HG02970 (cell line): Measurements from ENCODE around the gene CFAP119.

Source experiments
- ATAC-seq: cut with Tn5 transposase; IDR thresholded peaks from one replicate; pipeline ENCODE4 v1.9.1; 2021; ENCODE audit warnings: mild to moderate bottlenecking, moderate library complexity, moderate number of reproducible peaks; ENCODE audit not compliant: unreplicated experiment, low FRiP score

The CFAP119 gene

DNA sequence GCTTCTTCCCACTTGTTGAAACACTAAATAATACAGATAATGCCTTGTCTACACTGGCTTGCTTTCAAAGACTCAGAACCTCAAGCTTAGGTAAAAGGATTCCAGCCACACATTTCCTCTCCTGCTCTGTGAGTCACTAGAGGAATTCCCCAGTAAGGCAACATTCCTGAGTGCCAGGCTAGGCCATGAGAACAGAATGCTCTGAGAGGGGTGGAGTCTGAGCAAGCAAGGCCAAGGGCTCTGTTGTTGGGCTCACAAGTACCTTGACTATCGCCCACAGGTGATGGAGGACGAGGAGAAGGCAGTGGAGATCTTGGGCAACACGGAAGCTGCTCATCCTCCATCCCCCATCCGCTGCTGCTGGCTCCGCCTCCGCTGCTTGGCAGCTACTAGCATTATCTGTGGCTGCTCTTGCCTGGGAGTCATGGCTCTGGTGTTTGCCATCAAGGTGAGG lies 20.4 kb downstream of the CFAP119 start:
- ATAC-seq = no peak

- no peak for ATAC-seq
Observed at GRCh38 chr16:30740364-30741251, 21.3 kb downstream of the CFAP119 start.

DNA sequence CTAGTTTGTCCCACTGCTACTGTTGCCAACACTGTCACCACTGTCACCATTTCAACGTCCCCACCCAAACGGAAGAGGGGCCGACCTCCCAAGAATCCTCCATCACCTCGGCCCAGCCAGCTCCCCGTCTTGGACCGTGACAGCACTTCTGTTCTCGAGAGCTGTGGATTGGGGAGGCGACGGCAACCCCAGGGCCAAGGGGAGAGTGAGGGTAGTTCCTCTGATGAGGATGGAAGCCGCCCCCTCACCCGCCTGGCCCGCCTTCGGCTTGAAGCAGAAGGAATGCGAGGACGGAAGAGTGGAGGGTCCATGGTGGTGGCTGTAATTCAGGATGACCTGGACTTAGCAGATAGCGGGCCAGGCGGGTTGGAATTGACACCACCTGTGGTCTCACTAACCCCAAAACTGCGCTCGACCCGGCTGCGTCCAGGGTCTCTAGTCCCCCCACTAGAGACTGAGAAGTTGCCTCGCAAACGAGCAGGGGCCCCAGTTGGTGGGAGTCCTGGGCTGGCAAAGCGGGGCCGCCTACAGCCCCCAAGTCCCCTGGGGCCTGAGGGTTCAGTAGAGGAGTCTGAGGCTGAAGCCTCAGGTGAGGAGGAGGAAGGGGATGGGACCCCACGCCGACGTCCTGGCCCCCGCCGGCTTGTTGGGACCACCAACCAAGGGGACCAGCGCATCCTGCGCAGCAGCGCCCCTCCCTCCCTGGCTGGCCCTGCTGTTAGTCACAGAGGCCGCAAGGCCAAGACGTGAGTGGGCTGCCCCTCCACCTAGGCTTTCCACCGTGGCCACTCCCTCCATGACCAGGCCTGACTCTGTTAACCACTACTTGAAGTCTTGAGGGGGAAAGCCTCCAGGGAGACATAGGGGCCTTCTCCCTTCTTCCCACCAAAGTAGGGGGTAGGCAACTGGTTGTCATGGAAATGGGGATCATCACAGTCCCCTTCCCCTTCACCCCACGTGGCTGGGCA lies 22.6 kb downstream of the CFAP119 start:
- no peak for ATAC-seq

- no peak for ATAC-seq
Observed at GRCh38 chr16:30737794-30738648, 23.8 kb downstream of the CFAP119 start.

DNA sequence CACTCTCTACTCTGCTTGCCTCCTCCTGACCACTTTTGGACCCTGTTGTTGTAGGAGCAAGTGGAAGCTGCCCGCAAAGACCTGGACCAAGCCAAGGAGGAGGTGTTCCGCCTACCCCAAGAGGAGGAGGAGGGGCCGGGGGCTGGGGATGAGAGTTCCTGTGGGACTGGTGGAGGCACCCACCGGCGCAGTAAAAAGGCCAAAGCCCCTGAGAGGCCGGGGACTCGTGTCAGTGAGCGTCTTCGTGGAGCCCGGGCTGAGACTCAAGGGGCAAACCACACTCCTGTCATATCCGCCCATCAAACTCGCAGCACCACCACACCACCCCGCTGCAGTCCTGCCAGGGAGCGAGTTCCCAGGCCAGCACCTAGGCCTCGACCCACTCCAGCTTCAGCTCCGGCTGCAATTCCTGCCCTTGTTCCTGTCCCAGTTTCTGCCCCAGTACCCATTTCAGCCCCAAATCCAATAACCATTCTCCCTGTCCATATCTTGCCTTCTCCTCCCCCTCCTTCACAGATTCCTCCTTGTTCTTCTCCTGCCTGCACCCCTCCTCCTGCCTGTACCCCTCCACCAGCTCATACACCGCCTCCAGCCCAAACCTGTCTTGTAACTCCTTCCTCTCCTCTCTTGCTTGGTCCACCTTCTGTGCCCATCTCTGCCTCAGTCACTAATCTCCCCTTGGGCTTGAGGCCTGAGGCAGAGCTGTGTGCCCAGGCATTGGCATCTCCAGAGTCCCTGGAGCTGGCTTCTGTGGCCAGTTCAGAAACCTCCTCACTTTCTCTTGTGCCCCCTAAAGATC lies 24.7 kb downstream of the CFAP119 start:
- ATAC-seq = no peak

GRCh38 chr16:30731411-30731810 lies 30.5 kb downstream of the CFAP119 start:
- ATAC-seq = no peak

GRCh38 chr16:30728899-30729672 lies 32.8 kb downstream of the CFAP119 start:
- no peak for ATAC-seq

DNA sequence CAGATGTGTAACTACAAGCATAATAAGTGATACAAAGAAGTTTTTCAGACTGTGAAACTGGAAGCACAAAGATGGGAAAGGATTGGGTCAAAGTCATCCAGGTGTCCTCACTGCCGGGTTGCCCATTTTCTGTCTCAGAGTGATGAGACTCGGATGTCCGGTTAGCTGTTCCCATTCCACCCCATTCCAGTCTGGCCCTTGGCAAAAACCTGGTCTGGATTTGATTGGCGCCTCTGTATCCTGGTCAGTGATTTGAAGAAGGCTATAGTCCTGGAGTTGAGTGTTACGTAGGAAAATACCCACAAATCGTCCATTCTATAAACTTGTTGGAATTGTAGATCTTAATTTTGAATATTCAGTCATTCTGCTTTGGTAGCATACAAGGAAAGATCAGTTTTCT lies 33.5 kb downstream of the CFAP119 start:
- no peak for ATAC-seq

DNA sequence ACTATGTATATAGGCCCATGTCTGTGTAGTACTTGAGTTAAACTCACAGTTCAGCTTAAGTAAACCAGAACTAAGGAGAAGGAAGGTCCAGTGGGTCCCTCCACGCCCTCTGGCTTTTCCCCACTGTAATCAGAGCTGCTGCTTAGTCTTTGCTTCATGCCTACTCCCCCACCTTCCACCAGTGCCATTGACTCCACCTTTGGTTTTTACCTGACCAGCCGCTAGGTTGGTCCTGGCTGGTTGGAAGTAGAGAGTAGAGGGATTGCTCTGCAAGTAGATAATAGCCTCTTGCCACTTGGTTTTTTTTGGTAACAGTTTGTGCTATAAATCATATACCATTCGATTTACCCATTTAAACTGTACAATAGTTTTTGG lies 36.5 kb downstream of the CFAP119 start:
- ATAC-seq = no peak

DNA sequence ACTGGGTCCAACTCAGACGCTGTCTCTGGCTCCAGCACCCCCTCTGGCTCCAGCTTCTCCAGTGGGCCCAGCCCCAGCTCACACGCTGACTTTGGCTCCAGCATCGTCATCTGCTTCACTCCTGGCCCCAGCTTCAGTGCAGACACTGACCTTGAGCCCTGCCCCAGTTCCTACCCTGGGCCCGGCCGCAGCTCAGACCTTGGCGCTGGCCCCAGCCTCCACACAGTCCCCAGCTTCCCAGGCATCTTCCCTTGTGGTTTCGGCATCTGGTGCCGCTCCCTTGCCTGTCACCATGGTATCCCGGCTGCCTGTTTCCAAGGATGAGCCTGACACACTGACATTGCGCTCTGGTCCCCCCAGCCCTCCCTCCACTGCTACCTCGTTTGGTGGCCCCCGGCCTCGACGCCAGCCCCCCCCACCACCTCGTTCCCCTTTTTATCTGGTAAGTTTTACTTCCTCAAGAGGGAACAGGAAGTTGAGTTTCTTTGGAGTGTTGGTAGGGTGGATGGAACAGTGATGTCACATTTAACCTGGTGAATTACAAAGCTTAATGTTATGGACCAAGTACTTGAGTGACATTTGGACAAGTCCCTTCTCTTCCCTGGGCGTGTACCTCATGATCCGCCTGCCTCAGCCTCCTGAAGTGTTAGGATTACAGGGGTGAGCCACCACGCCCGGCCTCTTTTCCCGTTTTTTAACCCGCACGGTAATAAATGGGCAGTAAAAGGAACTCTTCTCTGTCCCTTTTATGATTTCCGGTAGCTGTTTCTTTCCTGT lies 37.0 kb downstream of the CFAP119 start:
- ATAC-seq = no peak

DNA sequence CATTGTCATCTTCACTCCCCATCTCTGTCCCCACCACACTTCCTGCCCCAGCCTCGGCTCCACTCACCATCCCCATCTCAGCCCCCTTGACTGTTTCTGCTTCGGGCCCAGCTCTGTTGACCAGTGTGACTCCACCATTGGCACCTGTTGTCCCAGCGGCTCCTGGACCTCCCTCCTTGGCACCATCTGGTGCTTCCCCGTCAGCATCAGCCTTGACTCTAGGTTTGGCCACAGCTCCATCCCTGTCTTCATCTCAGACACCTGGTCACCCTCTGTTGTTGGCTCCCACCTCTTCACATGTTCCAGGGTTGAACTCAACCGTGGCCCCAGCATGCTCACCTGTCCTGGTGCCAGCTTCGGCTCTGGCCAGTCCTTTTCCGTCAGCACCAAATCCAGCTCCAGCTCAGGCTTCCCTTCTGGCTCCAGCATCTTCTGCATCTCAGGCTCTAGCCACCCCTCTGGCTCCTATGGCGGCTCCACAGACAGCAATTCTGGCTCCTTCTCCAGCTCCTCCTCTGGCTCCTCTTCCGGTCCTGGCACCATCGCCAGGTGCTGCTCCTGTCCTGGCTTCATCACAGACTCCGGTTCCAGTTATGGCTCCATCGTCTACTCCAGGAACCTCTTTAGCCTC lies 38.0 kb downstream of the CFAP119 start:
- no peak for ATAC-seq

GRCh38 chr16:30722916-30723315 lies 38.9 kb downstream of the CFAP119 start:
- no peak for ATAC-seq

DNA sequence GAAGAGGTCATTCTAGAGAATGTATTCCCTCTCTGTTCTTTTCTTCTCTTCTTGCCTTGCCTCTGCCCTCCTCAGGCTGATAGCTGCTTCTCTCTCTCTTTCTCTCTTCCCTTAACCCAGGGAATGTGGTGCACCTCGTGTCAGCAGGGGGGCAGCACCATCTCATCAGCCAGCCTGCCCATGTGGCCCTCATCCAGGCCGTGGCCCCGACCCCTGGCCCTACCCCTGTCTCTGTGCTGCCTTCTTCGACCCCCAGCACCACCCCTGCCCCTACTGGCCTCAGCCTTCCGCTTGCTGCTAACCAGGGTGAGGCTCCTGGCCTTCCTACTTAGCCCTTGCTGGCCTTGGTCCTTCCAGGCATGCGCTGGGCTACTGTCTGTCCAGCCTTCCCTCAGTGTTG lies 39.4 kb downstream of the CFAP119 start:
- no peak for ATAC-seq

GRCh38 chr16:30721606-30722005 lies 40.3 kb downstream of the CFAP119 start:
- ATAC-seq = no peak

DNA sequence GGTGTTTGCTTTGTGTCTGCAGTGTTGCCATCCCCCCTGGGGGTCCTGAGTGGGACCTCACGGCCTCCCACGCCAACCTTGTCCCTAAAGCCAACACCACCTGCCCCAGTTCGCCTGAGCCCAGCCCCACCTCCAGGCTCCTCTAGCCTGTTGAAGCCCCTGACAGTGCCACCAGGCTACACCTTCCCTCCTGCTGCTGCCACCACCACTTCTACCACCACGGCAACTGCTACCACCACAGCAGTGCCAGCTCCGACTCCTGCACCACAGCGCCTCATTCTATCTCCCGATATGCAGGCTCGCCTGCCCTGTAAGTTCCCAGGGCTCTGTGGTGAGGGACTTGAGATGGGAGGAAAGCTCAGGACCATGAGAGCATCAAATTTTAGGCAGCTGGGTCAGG lies 40.7 kb downstream of the CFAP119 start:
- no peak for ATAC-seq

GRCh38 chr16:30720694-30721093 lies 41.2 kb downstream of the CFAP119 start:
- no peak for ATAC-seq

GRCh38 chr16:30720086-30720485 lies 41.8 kb downstream of the CFAP119 start:
- no peak for ATAC-seq
